HCT116 (cell line): ENCODE measurements around the gene LYSET.

Experiments used
- CTCF ChIP-seq, 3 experiments: fragments of 200-600 bp in 1 of 3; sonication (generic) in 1 of 3; IDR thresholded peaks in 2 of 3; conservative IDR thresholded peaks in 1 of 3; 2 replicates each; pipeline ENCODE4 v1.5.1; 2012 to 2017; ENCODE audit warnings: low read depth in 2 of 3, low read length in 2 of 3, antibody characterized with exemption in 1 of 3, borderline replicate concordance in 1 of 3, control low read depth in 1 of 3, mild to moderate bottlenecking in 1 of 3, mixed read lengths in 1 of 3, mixed run types in 1 of 3, moderate library complexity in 1 of 3; ENCODE audit not compliant: insufficient read depth in 1 of 3
- EGR1 ChIP-seq: IDR thresholded peaks from 2 replicates; pipeline ENCODE4 v1.6.1; 2012; ENCODE audit warnings: low read depth
- EZH2 ChIP-seq: fragments of 200-600 bp; sonication (generic); IDR thresholded peaks from 2 replicates; pipeline ENCODE4 v1.6.1; 2017; ENCODE audit warnings: antibody characterized with exemption, mixed run types
- EZH2phosphoT487 ChIP-seq: fragments of 200-600 bp; IDR thresholded peaks from 2 replicates; pipeline ENCODE4 v1.6.1; 2018; ENCODE audit warnings: antibody characterized with exemption, borderline replicate concordance
- POLR2A ChIP-seq: IDR thresholded peaks from 2 replicates; pipeline ENCODE4 v1.7.0; 2011; ENCODE audit warnings: borderline replicate concordance; ENCODE audit not compliant: insufficient read depth, insufficient read length; ENCODE audit errors: extremely low read depth
- POLR2AphosphoS5 ChIP-seq: IDR thresholded peaks from 2 replicates; pipeline ENCODE4 v1.6.1; 2011; ENCODE audit warnings: mild to moderate bottlenecking, low read depth, low read length, moderate library complexity
- RAD21 ChIP-seq: IDR thresholded peaks from 2 replicates; pipeline ENCODE4 v1.6.1; 2012; ENCODE audit warnings: low read depth, mild to moderate bottlenecking
- REST ChIP-seq: IDR thresholded peaks from 2 replicates; pipeline ENCODE4 v1.6.1; 2012; ENCODE audit warnings: low read depth
- YY1 ChIP-seq: IDR thresholded peaks from 2 replicates; pipeline ENCODE4 v1.6.1; 2011; ENCODE audit warnings: low read length, low read depth, moderate library complexity, mild to moderate bottlenecking; ENCODE audit not compliant: insufficient replicate concordance; ENCODE audit errors: extremely low read depth
- ZBTB33 ChIP-seq: IDR thresholded peaks from 2 replicates; pipeline ENCODE4 v1.6.1; 2011; ENCODE audit warnings: mild to moderate bottlenecking, low read length, moderate library complexity; ENCODE audit not compliant: insufficient replicate concordance; ENCODE audit errors: extremely low read depth
- ZNF274 ChIP-seq: fragments of 200-500 bp; sonication (Bioruptor generic); IDR thresholded peaks from 2 replicates; pipeline ENCODE4 v1.6.1; 2014; ENCODE audit warnings: mild to moderate bottlenecking, low read depth, low read length, inconsistent platforms

GRCh38 chr14:93186956-93187355, 1.8 kb downstream of the LYSET start:
- TF ChIP-seq EZH2phosphoT487: no peak
- TF ChIP-seq CTCF (IDR thresholded peaks at IDR 0.05 in 2 of 3, conservative IDR thresholded peaks at IDR 0.05 in 1 of 3; ENCODE audit: borderline replicate concordance in 1 of 3, insufficient read depth in 1 of 3, low read depth in 2 of 3, low read length in 2 of 3): no peak
- TF ChIP-seq RAD21: no peak
- no peak for TF ChIP-seq EZH2
- TF ChIP-seq POLR2AphosphoS5: no peak
- no peak for TF ChIP-seq REST
- TF ChIP-seq POLR2A: no peak
- no peak for TF ChIP-seq ZNF274
- TF ChIP-seq EGR1: no peak
- no peak for TF ChIP-seq YY1
- TF ChIP-seq ZBTB33: no peak
